Stimulated activated memory B cell treated with anti-CD40 and anti-IgM and Interleukin-4, amounts not matched to agents 10 μg/mL and 1 μg/mL and 100 μg/mL, for 72 hours (primary cell): Measurements from ENCODE around the gene HID1.
"Not testable (repeated sequence)": the region's sequence is repeated elsewhere in the genome, so short reads cannot be mapped to it uniquely, and the experiment has no call there.

Experiments
- ATAC-seq: fragments of 150-1000 bp; cut with Tn5 transposase; 2 replicates; pipeline ENCODE4 v1.10.0; 2021
- H3K27ac Mint-ChIP-seq: one replicate; pipeline ENCODE4 v1.8.0; 2022; ENCODE audit warnings: mild to moderate bottlenecking, mixed read lengths
- H3K27me3 Mint-ChIP-seq: one replicate; pipeline ENCODE4 v1.8.0; 2022; ENCODE audit warnings: mixed read lengths
- H3K36me3 Mint-ChIP-seq: one replicate; pipeline ENCODE4 v1.8.0; 2022; ENCODE audit warnings: mixed read lengths
- H3K4me1 Mint-ChIP-seq: one replicate; pipeline ENCODE4 v1.8.0; 2022; ENCODE audit warnings: mixed read lengths
- H3K4me3 Mint-ChIP-seq: one replicate; pipeline ENCODE4 v1.8.0; 2022; ENCODE audit warnings: mild to moderate bottlenecking, moderate library complexity, mixed read lengths
- H3K9me3 Mint-ChIP-seq: one replicate; pipeline ENCODE4 v1.8.0; 2022; ENCODE audit warnings: mixed read lengths

HID1 gene

GRCh38 chr17:74982663-74983313 is 10.2 kb upstream of the HID1 start:
- ATAC-seq, H3K9me3 Mint-ChIP-seq, H3K36me3 Mint-ChIP-seq: not testable (repeated sequence)
- Mint-ChIP-seq H3K27ac (peak overlapping the region; percentile 40), H3K4me1 (peaks cover 22% of the 10 kb centered on the region), H3K4me3 (peak overlapping the region; percentile 78), H3K27me3 (peaks cover 65% of the 10 kb centered on the region)

- Mint-ChIP-seq H3K27ac (peak overlapping the region; percentile 40), H3K36me3 (no peaks in the 10 kb centered on the region), H3K9me3 (no peaks in the 10 kb centered on the region)
Observed at GRCh38 chr17:74981979-74982662, 9.6 kb upstream of the HID1 start.

GRCh38 chr17:74981318-74981978 is 8.9 kb upstream of the HID1 start:
- ATAC-seq: no peak
- H3K9me3 Mint-ChIP-seq: no peaks in the 10 kb centered on the region
- peaks cover 61% of the 10 kb centered on the region for H3K27me3 Mint-ChIP-seq
- peak overlapping the region; percentile 40 for H3K27ac Mint-ChIP-seq
- peak overlapping the region; percentile 78 for H3K4me3 Mint-ChIP-seq
- H3K4me1 Mint-ChIP-seq: peaks cover 13% of the 10 kb centered on the region
- no peaks in the 10 kb centered on the region for H3K36me3 Mint-ChIP-seq

More at GRCh38 chr17:74981979-74982662, 9.6 kb upstream of the HID1 start:
- peak; percentile 92 for ATAC-seq
- H3K4me3 Mint-ChIP-seq: peak overlapping the region; percentile 78
- peaks cover 20% of the 10 kb centered on the region for H3K4me1 Mint-ChIP-seq
- peaks cover 61% of the 10 kb centered on the region for H3K27me3 Mint-ChIP-seq

GRCh38 chr17:74979408-74980146 is 7.0 kb upstream of the HID1 start:
- no peaks in the 10 kb centered on the region for H3K9me3 Mint-ChIP-seq
- no peak for ATAC-seq
- no peak overlapping the region for H3K4me3 Mint-ChIP-seq
- H3K4me1 Mint-ChIP-seq: peaks cover 11% of the 10 kb centered on the region
- no peak overlapping the region for H3K27ac Mint-ChIP-seq
- peaks cover 61% of the 10 kb centered on the region for H3K27me3 Mint-ChIP-seq
- no peaks in the 10 kb centered on the region for H3K36me3 Mint-ChIP-seq

- Mint-ChIP-seq H3K4me1 (peaks cover 11% of the 10 kb centered on the region), H3K27ac (no peak overlapping the region), H3K4me3 (no peak overlapping the region), H3K27me3 (peaks cover 59% of the 10 kb centered on the region), H3K36me3 (no peaks in the 10 kb centered on the region), H3K9me3 (no peaks in the 10 kb centered on the region)
- no peak for ATAC-seq
Observed at GRCh38 chr17:74978240-74978639, 5.7 kb upstream of the HID1 start.

GRCh38 chr17:74977802-74978201 is 5.2 kb upstream of the HID1 start:
- ATAC-seq: no peak
- Mint-ChIP-seq H3K27me3 (peaks cover 63% of the 10 kb centered on the region), H3K9me3 (no peaks in the 10 kb centered on the region), H3K36me3 (no peaks in the 10 kb centered on the region), H3K27ac (no peak overlapping the region), H3K4me1 (peaks cover 16% of the 10 kb centered on the region), H3K4me3 (no peak overlapping the region)

- no peaks in the 10 kb centered on the region for H3K9me3 Mint-ChIP-seq
- peaks cover 13% of the 10 kb centered on the region for H3K4me1 Mint-ChIP-seq
- ATAC-seq: no peak
- no peak overlapping the region for H3K4me3 Mint-ChIP-seq
- no peak overlapping the region for H3K27ac Mint-ChIP-seq
- no peaks in the 10 kb centered on the region for H3K36me3 Mint-ChIP-seq
- H3K27me3 Mint-ChIP-seq: peaks cover 58% of the 10 kb centered on the region
Observed at GRCh38 chr17:74975943-74976342, 3.4 kb upstream of the HID1 start.

- no peaks in the 10 kb centered on the region for H3K9me3 Mint-ChIP-seq
- peaks cover 13% of the 10 kb centered on the region for H3K4me1 Mint-ChIP-seq
- no peaks in the 10 kb centered on the region for H3K36me3 Mint-ChIP-seq
- no peak for ATAC-seq
- H3K27me3 Mint-ChIP-seq: peaks cover 31% of the 10 kb centered on the region
- H3K27ac Mint-ChIP-seq: peak overlapping the region; percentile 59
- H3K4me3 Mint-ChIP-seq: peak overlapping the region; percentile 77
Observed at GRCh38 chr17:74972973-74973328, 392 bp upstream of the HID1 start.

GRCh38 chr17:74971842-74972106 is 785 bp downstream of the HID1 start:
- Mint-ChIP-seq H3K9me3 (no peaks in the 10 kb centered on the region), H3K4me3 (peak overlapping the region; percentile 77), H3K27me3 (peaks cover 27% of the 10 kb centered on the region), H3K27ac (peak overlapping the region; percentile 53), H3K4me1 (peaks cover 13% of the 10 kb centered on the region), H3K36me3 (no peaks in the 10 kb centered on the region)
- ATAC-seq: no peak

GRCh38 chr17:74971069-74971841 is 1.3 kb downstream of the HID1 start:
- H3K36me3 Mint-ChIP-seq: no peaks in the 10 kb centered on the region
- peaks cover 23% of the 10 kb centered on the region for H3K27me3 Mint-ChIP-seq
- H3K27ac Mint-ChIP-seq: peak overlapping the region; percentile 53

GRCh38 chr17:74970395-74970794 is 2.2 kb downstream of the HID1 start:
- Mint-ChIP-seq H3K4me1 (peaks cover 13% of the 10 kb centered on the region), H3K36me3 (no peaks in the 10 kb centered on the region), H3K4me3 (no peak overlapping the region), H3K27ac (no peak overlapping the region), H3K9me3 (no peaks in the 10 kb centered on the region), H3K27me3 (peaks cover 22% of the 10 kb centered on the region)
- ATAC-seq: no peak

More at GRCh38 chr17:74971069-74971841, 1.3 kb downstream of the HID1 start:
- H3K9me3 Mint-ChIP-seq: no peaks in the 10 kb centered on the region
- no peak for ATAC-seq
- H3K4me1 Mint-ChIP-seq: peaks cover 13% of the 10 kb centered on the region
- peak overlapping the region; percentile 56 for H3K4me3 Mint-ChIP-seq

GRCh38 chr17:74969501-74969900 is 3.1 kb downstream of the HID1 start:
- not testable (repeated sequence) for H3K4me3 Mint-ChIP-seq, ATAC-seq, H3K36me3 Mint-ChIP-seq, H3K9me3 Mint-ChIP-seq, H3K27ac Mint-ChIP-seq
- Mint-ChIP-seq H3K4me1 (peaks cover 13% of the 10 kb centered on the region), H3K27me3 (peaks cover 20% of the 10 kb centered on the region)

- Mint-ChIP-seq H3K4me3 (no peak overlapping the region), H3K9me3 (no peaks in the 10 kb centered on the region), H3K4me1 (peaks cover 13% of the 10 kb centered on the region), H3K27ac (no peak overlapping the region), H3K36me3 (no peaks in the 10 kb centered on the region), H3K27me3 (peaks cover 16% of the 10 kb centered on the region)
- ATAC-seq: no peak
Observed at GRCh38 chr17:74968361-74968780, 4.2 kb downstream of the HID1 start.

GRCh38 chr17:74964988-74965622 is 7.5 kb downstream of the HID1 start:
- H3K9me3 Mint-ChIP-seq: no peaks in the 10 kb centered on the region
- peaks cover 14% of the 10 kb centered on the region for H3K4me1 Mint-ChIP-seq
- no peak overlapping the region for H3K4me3 Mint-ChIP-seq
- H3K36me3 Mint-ChIP-seq: no peaks in the 10 kb centered on the region
- H3K27me3 Mint-ChIP-seq: peaks cover 8% of the 10 kb centered on the region
- H3K27ac Mint-ChIP-seq: peak overlapping the region; percentile 6
- no peak for ATAC-seq
